Body of pancreas (tissue), 4 donors: ENCODE data around the gene TCP11.

Source experiments
- CTCF ChIP-seq, 7 experiments: fragments of 450-650 bp in 4 of 7; fragments of 200-600 bp in 3 of 7; sonication (generic) in 3 of 7; IDR thresholded peaks; one replicate each; pipeline ENCODE4 v1.5.1; 2016 to 2019; ENCODE audit warnings: antibody characterized with exemption in 7 of 7
- POLR2A ChIP-seq, 3 donors: fragments of 450-650 bp; IDR thresholded peaks; one replicate each; pipeline ENCODE4 v1.6.1; 2016; ENCODE audit warnings: antibody characterized with exemption in 3 of 3, mild to moderate bottlenecking in 2 of 3

DNA sequence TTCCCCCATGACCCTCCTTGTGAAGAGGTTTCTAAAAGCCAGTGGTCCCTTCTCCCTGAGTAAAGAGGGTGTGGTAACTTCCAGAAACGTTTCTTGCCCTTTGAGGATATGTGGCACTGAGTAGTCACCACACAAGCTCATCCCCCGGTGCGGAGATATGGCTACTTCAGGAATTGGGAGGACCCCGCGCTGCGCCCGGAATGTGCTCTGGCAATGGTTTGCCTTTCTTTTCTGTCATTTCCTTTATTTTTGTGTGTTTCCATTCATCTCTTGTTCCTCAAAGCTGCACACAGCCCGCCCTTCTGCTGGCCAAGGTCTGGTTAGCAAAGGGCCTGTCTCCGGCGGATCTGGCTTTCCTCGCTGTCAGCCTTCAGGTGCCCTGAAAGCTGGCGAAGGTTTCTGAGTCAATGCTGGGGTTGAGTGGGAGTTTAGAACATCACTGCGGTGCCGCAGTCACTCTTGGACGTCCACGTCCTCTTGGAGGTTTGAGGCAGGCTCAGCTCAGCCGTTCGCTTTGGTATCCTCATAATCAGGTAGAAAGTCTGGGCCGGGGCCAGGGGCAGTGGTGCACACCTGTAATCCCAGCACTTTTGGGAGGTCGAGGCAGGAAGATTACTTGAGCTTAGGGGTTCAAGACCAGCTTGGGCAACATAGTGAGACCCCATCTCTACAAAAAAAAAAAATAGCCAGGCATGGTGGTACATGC, 67.2 kb downstream of the TCP11 start:
- no peak for TF ChIP-seq CTCF (IDR thresholded peaks at IDR 0.05)
- no peak for TF ChIP-seq POLR2A (IDR thresholded peaks at IDR 0.05)
